HEK293 (cell line): Measurements from ENCODE around the gene ABCB11.

Experiments
- CTCF ChIA-PET: fragments of 350-600 bp; formaldehyde crosslinking; extraction: SDS; loops from one replicate; lab custom pipeline; 2021; ENCODE audit warnings: antibody characterized with exemption; lab: Yijun Ruan, JAX
- POLR2A ChIA-PET: fragments of 300-600 bp; formaldehyde crosslinking; extraction: SDS; loops from one replicate; lab custom pipeline; 2020; ENCODE audit warnings: antibody characterized with exemption, inconsistent platforms; lab: Yijun Ruan, JAX
- H3K27ac ChIP-seq: fragments of 200-500 bp; sonication (Bioruptor generic); 2 replicates; pipeline ENCODE4 v1.5.1; 2014; ENCODE audit warnings: low read depth, low read length, control low read depth, inconsistent platforms; ENCODE audit errors: extremely low read depth
- H3K36me3 ChIP-seq, 2 experiments: fragments of 200-500 bp in 1 of 2; sonication (Bioruptor generic) in 1 of 2; 1 replicate in 1 of 2; 2 replicates in 1 of 2; pipeline ENCODE4 v1.5.1; 2014 to 2017; ENCODE audit warnings: inconsistent platforms in 2 of 2, low read length in 2 of 2; ENCODE audit not compliant: control insufficient read depth in 2 of 2, insufficient read depth in 1 of 2
- H3K4me1 ChIP-seq: fragments of 200-500 bp; sonication (Bioruptor generic); 2 replicates; pipeline ENCODE4 v1.5.1; 2014; ENCODE audit warnings: mild to moderate bottlenecking, low read length, inconsistent platforms; ENCODE audit not compliant: control insufficient read depth, insufficient read depth
- H3K4me3 ChIP-seq: 2 replicates; pipeline ENCODE4 v1.5.1; 2011; ENCODE audit warnings: low read depth, mild to moderate bottlenecking, control low read depth, low read length, moderate library complexity
- H3K9me3 ChIP-seq: fragments of 200-500 bp; sonication (Bioruptor generic); 2 replicates; pipeline ENCODE4 v1.5.1; 2014; ENCODE audit warnings: low read depth, low read length, inconsistent platforms; ENCODE audit not compliant: control insufficient read depth, insufficient read depth
- EGR2 ChIP-seq: fragments of 450-650 bp; formaldehyde crosslinking; IDR thresholded peaks from 2 replicates; pipeline ENCODE4 v1.5.1; 2016; ENCODE audit warnings: low read depth, missing biosample characterization, missing genetic modification characterization
- RBAK ChIP-seq: fragments of 450-650 bp; formaldehyde crosslinking; IDR thresholded peaks from 2 replicates; pipeline ENCODE4 v1.5.1; 2016; ENCODE audit warnings: missing biosample characterization, missing genetic modification characterization
- REPIN1 ChIP-seq: fragments of 450-650 bp; formaldehyde crosslinking; IDR thresholded peaks from 2 replicates; pipeline ENCODE4 v1.5.1; 2017; ENCODE audit warnings: missing biosample characterization, missing genetic modification characterization, low read depth
- TSHZ1 ChIP-seq: fragments of 450-650 bp; formaldehyde crosslinking; IDR thresholded peaks from 2 replicates; pipeline ENCODE4 v1.5.1; 2016; ENCODE audit warnings: missing biosample characterization, missing genetic modification characterization, borderline replicate concordance
- ZFP37 ChIP-seq: fragments of 450-650 bp; formaldehyde crosslinking; IDR thresholded peaks from 2 replicates; pipeline ENCODE4 v1.5.1; 2016; ENCODE audit warnings: missing biosample characterization, missing genetic modification characterization
- ZNF24 ChIP-seq: fragments of 450-650 bp; formaldehyde crosslinking; IDR thresholded peaks from 2 replicates; pipeline ENCODE4 v1.5.1; 2016; ENCODE audit warnings: missing biosample characterization, missing genetic modification characterization
- ZNF510 ChIP-seq: fragments of 450-650 bp; formaldehyde crosslinking; IDR thresholded peaks from 2 replicates; pipeline ENCODE4 v1.5.1; 2018; ENCODE audit warnings: mild to moderate bottlenecking, missing genetic modification characterization, missing biosample characterization; ENCODE audit not compliant: insufficient replicate concordance
- ZNF530 ChIP-seq: fragments of 450-650 bp; formaldehyde crosslinking; IDR thresholded peaks from 2 replicates; pipeline ENCODE4 v1.5.1; 2016; ENCODE audit warnings: low read depth, missing biosample characterization, missing genetic modification characterization
- ZNF549 ChIP-seq: fragments of 450-650 bp; IDR thresholded peaks from 2 replicates; pipeline ENCODE4 v1.5.1; 2018; ENCODE audit warnings: missing biosample characterization, missing genetic modification characterization, mild to moderate bottlenecking, inconsistent platforms, moderate library complexity
- ZNF561 ChIP-seq: fragments of 450-650 bp; IDR thresholded peaks from 2 replicates; pipeline ENCODE4 v1.5.1; 2018; ENCODE audit warnings: missing biosample characterization, missing genetic modification characterization, borderline replicate concordance
- ZNF660 ChIP-seq: fragments of 450-650 bp; IDR thresholded peaks from 2 replicates; pipeline ENCODE4 v1.5.1; 2018; ENCODE audit warnings: missing biosample characterization, mild to moderate bottlenecking, missing genetic modification characterization
- ZNF692 ChIP-seq: fragments of 450-650 bp; formaldehyde crosslinking; IDR thresholded peaks from 2 replicates; pipeline ENCODE4 v1.5.1; 2016; ENCODE audit warnings: missing biosample characterization, missing genetic modification characterization
- ZNF830 ChIP-seq: fragments of 450-650 bp; IDR thresholded peaks from 2 replicates; pipeline ENCODE4 v1.5.0; 2018; ENCODE audit warnings: missing biosample characterization, missing genetic modification characterization, low read depth, mild to moderate bottlenecking, moderate library complexity
- TF ChIP-seq, protein P1 (sequence below): fragments of 450-650 bp; formaldehyde crosslinking; IDR thresholded peaks from 2 replicates; pipeline ENCODE4 v1.5.1; 2016; ENCODE audit warnings: missing biosample characterization, missing genetic modification characterization, low read depth

ABCB11 gene

GRCh38 chr2:169031202-169031601, at the start of gene ABCB11:
ABCB11 (minus strand) TSS chr2:169031324; CDS start chr2:169018125, 13,199 bp downstream.
- no peaks in the 10 kb centered on the region for H3K36me3 ChIP-seq
- no peaks in the 10 kb centered on the region for H3K9me3 ChIP-seq
- ChIA-PET POLR2A (no interaction called here), CTCF (interaction anchor here (0.7 kb wide), 1 partner anchor 22 kb away, joined by 3 read pairs; no protein-coding TSS in a partner anchor)
- H3K4me3 ChIP-seq, result no peak within 1 kb of the TSS
- no peaks in the 10 kb centered on the region for H3K4me1 ChIP-seq
- H3K27ac ChIP-seq, result no peak within 1 kb of the TSS
- TF ChIP-seq ZNF510 (tag by site-specific recombination) (no peak), EGR2 (no peak), RBAK (tag by site-specific recombination) (no peak), REPIN1 (no peak), ZNF692 (tag by site-specific recombination) (no peak), ZNF830 (tag by site-specific recombination) (no peak), ZNF24 (tag by site-specific recombination) (no peak), ZFP37 (no peak), ZNF561 (tag by site-specific recombination) (no peak), ZNF530 (tag by site-specific recombination) (no peak)
- TF ChIP-seq, protein P1, sequence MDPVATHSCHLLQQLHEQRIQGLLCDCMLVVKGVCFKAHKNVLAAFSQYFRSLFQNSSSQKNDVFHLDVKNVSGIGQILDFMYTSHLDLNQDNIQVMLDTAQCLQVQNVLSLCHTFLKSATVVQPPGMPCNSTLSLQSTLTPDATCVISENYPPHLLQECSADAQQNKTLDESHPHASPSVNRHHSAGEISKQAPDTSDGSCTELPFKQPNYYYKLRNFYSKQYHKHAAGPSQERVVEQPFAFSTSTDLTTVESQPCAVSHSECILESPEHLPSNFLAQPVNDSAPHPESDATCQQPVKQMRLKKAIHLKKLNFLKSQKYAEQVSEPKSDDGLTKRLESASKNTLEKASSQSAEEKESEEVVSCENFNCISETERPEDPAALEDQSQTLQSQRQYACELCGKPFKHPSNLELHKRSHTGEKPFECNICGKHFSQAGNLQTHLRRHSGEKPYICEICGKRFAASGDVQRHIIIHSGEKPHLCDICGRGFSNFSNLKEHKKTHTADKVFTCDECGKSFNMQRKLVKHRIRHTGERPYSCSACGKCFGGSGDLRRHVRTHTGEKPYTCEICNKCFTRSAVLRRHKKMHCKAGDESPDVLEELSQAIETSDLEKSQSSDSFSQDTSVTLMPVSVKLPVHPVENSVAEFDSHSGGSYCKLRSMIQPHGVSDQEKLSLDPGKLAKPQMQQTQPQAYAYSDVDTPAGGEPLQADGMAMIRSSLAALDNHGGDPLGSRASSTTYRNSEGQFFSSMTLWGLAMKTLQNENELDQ (tag by site-specific recombination), result no peak

GRCh38 chr2:169080250-169081069, 49.3 kb upstream of the ABCB11 start:
- CTCF ChIA-PET, result interaction anchor here (0.5 kb wide), 1 partner anchor 1021 kb away, joined by 3 read pairs; no protein-coding TSS in a partner anchor
- Histone ChIP-seq H3K36me3 (no peaks in the 10 kb centered on the region), H3K9me3 (no peaks in the 10 kb centered on the region), H3K4me1 (no peaks in the 10 kb centered on the region)
- peak; percentile 71; the same call in 1 of the 2 replicates for TF ChIP-seq ZNF549 (tag by site-specific recombination)
- no peak for TF ChIP-seq ZNF660 (tag by site-specific recombination)
- TF ChIP-seq TSHZ1 (tag by site-specific recombination), result no peak
- TF ChIP-seq, all 188 proteins: peak for 1
- no peak overlapping the region for H3K27ac ChIP-seq
- POLR2A ChIA-PET, result no interaction called here
- no peak overlapping the region for H3K4me3 ChIP-seq
